Esophagus mucosa (tissue), 1 donor: ENCODE measurements around the gene KAT6B. TPM values are rescaled to one million over a fixed set of nuclear protein-coding genes. Genes with fewer than 3 reads are reported as not detected.

ENCODE experiments used
- ATAC-seq: fragments of 200-7000 bp; cut with Tn5 transposase; one replicate; pipeline ENCODE4 v1.9.1; 2020
- total RNA-seq: library from RNA; stranded (reverse); gene quantifications from one replicate; pipeline ENCODE4 v1.2.4, GENCODE V29; 2023
- donor health status: DM: yes; HTN: yes; CAD: no.

The KAT6B gene
- total RNA-seq, 1 donor from 2014 or later, result 17.3 TPM

DNA sequence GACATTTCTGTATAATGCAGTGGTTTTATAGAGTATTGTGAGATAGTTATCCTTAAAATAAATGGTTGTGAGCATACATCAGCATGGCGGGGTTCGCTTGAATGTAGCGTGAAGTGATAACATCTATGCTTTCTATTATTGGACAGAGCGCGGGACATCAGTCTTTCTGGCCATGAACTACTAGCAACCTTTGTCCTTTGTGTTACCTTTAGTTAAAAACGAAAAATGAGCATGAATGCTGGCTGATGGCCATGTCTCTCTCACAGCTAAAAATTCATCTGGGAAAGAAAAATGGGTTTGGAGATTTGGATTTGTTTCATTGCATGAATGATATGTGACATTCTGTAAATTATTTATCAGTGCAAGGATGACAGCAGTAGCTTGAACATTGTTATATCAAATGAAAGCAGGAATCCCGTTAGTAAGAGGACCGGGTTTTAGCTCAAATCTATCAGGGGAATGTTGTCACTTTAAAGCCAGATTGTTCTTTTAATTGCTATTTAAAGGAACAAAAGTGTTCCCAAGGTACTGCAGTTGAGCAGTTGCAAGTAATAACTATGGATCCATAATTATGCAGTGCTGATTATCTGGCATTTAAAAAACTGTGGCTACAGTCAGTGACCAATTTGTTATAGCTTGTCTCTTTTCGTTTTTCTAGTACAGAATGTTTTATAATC is 131.0 kb downstream of the KAT6B start:
- ATAC-seq, result no peak

- ATAC-seq, result no peak
Measured at GRCh38 chr10:74958316-74958715, 131.9 kb downstream of the KAT6B start.

DNA sequence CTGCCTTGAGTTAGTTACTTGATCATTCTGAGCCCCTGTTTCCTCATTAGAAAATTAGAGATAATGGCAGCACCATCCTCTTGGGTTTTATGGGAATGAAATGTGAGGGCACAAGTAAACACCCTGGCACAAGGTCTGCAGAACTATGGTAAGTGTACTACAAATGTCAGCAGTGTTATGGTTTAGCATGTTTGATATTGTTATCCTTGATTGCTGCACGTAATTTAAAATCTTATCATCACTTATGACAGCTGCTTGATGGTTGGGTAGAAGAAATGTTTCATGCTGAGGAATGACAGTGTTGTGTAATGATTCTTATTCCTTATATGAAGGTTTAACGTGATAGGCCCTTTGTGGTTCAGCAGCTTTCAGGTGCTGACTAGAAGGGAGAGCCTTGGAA is 134.3 kb downstream of the KAT6B start:
- ATAC-seq, result no peak

GRCh38 chr10:74962517-74962916 is 136.1 kb downstream of the KAT6B start:
- no peak for ATAC-seq

- ATAC-seq, result no peak
Measured at GRCh38 chr10:74963549-74963948, 137.1 kb downstream of the KAT6B start.

- ATAC-seq, result no peak
Measured at GRCh38 chr10:74967911-74968666, 141.7 kb downstream of the KAT6B start.

- ATAC-seq, result no peak
Measured at GRCh38 chr10:74968667-74969061, 142.3 kb downstream of the KAT6B start.

DNA sequence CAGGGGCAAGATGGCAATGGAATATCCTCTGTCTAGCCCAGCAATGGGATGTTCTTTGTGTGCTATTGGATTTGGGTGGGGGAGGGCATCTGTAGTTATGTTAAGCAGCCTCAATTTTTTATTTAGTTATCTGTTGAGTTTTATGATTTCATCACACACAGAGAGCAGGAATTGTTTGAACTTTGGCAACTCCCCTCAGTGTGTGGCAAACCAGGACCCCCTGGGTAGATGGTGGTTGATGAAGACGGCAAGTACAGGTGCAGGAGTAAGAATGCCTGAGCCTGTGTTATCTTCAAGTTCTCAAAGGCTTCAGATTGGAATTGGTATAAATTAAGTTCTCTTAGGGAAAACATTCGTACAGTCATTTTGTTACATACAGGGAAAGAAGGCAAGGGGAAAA is 142.7 kb downstream of the KAT6B start:
- ATAC-seq, result no peak

DNA sequence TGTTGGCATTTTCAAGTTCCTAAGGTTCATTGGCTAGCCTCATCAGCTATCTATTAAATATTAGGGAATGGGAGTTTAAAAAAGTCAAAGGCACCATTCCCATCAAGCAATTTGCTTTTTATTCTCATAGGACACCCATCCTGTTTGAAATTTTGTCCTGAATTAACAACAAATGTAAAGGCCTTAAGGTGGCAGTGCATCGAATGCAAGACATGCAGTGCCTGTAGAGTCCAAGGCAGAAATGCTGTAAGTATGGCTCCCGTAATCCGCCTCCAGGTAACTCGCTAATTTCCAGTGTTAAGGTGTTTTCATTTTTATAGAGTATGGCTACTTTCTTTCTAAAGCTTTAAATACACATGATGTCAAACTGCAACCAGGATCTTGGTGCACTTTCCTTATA is 143.1 kb downstream of the KAT6B start:
- no peak for ATAC-seq

- no peak for ATAC-seq
Measured at GRCh38 chr10:74973741-74974392, 147.5 kb downstream of the KAT6B start.

DNA sequence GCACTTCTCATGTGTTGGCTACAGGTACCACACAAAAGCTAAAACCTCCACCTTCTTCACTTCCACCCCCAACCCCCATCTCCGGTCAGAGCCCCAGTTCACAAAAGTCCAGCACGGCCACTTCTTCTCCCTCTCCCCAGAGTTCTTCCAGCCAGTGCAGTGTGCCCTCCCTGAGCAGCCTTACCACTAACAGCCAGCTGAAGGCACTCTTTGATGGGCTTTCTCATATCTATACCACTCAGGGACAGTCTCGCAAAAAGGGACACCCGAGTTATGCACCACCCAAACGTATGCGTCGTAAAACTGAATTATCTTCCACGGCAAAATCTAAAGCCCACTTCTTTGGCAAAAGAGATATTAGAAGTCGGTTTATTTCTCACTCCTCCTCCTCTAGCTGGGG is 149.4 kb downstream of the KAT6B start:
- ATAC-seq, result no peak

GRCh38 chr10:74976565-74976964 is 150.2 kb downstream of the KAT6B start:
- ATAC-seq, result no peak

- ATAC-seq, result no peak
Measured at GRCh38 chr10:74977072-74977471, 150.7 kb downstream of the KAT6B start.

GRCh38 chr10:74977913-74978847 is 151.8 kb downstream of the KAT6B start:
- no peak for ATAC-seq

- ATAC-seq, result no peak
Measured at GRCh38 chr10:74981831-74982633, 155.6 kb downstream of the KAT6B start.

DNA sequence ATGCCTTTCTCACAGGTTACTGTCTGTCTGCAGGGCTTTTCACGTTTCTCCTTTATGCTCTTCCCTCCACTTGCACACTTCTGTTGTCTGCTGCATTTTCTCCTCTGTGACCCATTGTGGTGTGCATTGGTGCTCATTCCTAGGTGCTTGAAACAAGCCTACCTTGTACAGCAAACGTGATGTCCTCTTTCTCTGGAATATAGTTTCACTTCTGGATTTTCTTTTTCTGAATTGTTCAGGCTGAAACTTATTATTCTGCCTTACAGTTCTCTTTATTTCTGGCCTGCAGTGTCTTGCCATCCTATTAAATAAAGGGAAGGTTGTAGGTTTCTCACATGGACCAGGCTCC is 156.2 kb downstream of the KAT6B start:
- no peak for ATAC-seq

DNA sequence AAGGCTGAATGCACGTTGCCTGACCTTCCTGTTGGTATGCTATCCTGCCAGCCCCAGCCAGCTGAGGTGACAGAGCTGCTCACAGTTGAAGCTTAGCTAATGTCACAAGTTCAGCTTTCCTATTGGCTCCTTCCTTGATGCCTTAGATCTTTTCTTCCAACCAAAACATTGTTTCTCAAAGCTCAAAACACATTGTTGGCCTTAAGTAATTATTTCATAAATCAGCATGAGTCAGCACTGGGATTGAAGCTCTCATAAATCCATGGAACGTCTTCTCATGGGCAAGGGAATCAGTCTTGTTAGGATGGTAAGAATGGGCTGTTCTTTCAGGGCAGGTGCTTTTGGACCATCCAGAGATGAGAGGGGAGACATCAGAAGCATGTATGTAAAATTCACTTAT is 157.0 kb downstream of the KAT6B start:
- ATAC-seq, result no peak

DNA sequence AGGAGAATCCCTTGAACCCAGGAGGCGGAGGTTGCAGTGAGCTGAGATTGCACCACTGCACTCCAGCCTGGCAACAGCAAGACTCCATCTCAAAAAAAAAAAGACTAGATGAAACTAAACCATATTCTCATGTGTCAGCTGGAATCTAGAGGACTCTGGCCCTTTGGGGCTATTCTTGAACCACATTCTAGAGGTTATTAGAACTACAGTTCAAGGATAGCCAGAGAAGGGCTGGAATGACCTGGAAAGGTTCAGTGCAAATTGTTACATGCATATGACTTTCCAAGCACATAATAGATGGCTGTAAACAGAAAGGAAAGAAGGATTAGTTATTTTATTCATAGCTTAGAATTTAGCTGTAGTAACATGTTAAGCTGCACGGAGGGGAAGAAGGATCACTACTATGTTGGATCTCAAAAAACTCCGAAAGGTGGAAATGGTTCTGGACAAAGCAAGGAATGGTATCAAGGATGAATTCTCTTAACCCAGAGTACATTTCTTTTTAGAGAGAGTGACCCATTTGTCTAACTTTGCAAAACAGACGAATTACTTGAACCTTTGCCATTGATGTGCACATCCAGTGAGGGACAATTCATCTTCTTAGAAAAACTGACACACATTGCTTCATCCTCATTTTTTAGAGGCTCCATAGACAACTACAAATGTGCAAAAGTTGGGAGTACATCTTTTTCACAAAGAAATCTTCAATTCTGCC is 161.1 kb downstream of the KAT6B start:
- no peak for ATAC-seq

GRCh38 chr10:74988054-74988775 is 161.8 kb downstream of the KAT6B start:
- ATAC-seq, result no peak

- ATAC-seq, result no peak
Measured at GRCh38 chr10:74988832-74989561, 162.6 kb downstream of the KAT6B start.
